Body of pancreas (tissue), 4 donors: ENCODE data around the gene NECTIN1. TPM values are rescaled to one million over a fixed set of nuclear protein-coding genes. Genes with fewer than 3 reads are reported as not detected.

Source experiments
- ATAC-seq: fragments of 150-250 bp; one replicate; pipeline ENCODE4 v1.9.1; 2016
- DNase-seq, 4 donors: peaks; one replicate each; pipeline ENCODE4 v3.0.0-alpha.2; 2019
- H3K27ac ChIP-seq, 4 donors: fragments of 200-600 bp; sonication (generic); 1 replicate in 3 of 4; 2 replicates in 1 of 4; pipeline versions ENCODE4 v1.5.1 to v1.6.1; 2016 to 2019; ENCODE audit warnings: mild to moderate bottlenecking in 1 of 4, mixed read lengths in 1 of 4, moderate library complexity in 1 of 4
- H3K27me3 ChIP-seq, 2 donors: fragments of 200-600 bp; sonication (generic); one replicate each; pipeline ENCODE4 v1.6.0; 2016; ENCODE audit warnings: mild to moderate bottlenecking in 1 of 2
- H3K36me3 ChIP-seq, 2 donors: fragments of 200-600 bp; sonication (generic); replicated peaks in 1 of 2; 2 replicates each; pipeline ENCODE4 v1.5.1; 2016; ENCODE audit warnings: low read depth in 2 of 2; ENCODE audit not compliant: insufficient read depth in 1 of 2
- H3K4me1 ChIP-seq: fragments of 200-600 bp; sonication (generic); one replicate; pipeline ENCODE4 v1.6.0; 2016
- H3K4me3 ChIP-seq, 2 donors: fragments of 200-600 bp; sonication (generic); 1 replicate in 1 of 2; 2 replicates in 1 of 2; pipeline ENCODE4 v1.5.1; 2016 to 2019
- H3K9me3 ChIP-seq, 3 donors: fragments of 200-600 bp; sonication (generic); 1 replicate in 2 of 3; 2 replicates in 1 of 3; pipeline ENCODE4 v1.5.1; 2016
- POLR2A ChIP-seq, 3 donors: fragments of 450-650 bp; IDR thresholded peaks; one replicate each; pipeline ENCODE4 v1.6.1; 2016; ENCODE audit warnings: antibody characterized with exemption in 3 of 3, mild to moderate bottlenecking in 2 of 3
- WGBS, 2 donors: methylation state at CpG; one replicate each; pipeline ENCODE4 v1.1.5; 2017; 5-methylcytosine and 5-hydroxymethylcytosine counted together
- intact Hi-C: fragments of 100-400 bp; cut with DNase I; formaldehyde crosslinking; loops from one replicate; pipeline ENCODE4 v1.15.1; 2023
- total RNA-seq, 2 donors: library from RNA; depleted of rRNA; stranded (reverse); fragments of >200 nt; gene quantifications; one replicate each; pipeline ENCODE4 v1.1.0, GENCODE V29; 2016
- TF ChIP-seq, protein P1 (sequence below), 7 experiments: fragments of 450-650 bp in 4 of 7; fragments of 200-600 bp in 3 of 7; sonication (generic) in 3 of 7; IDR thresholded peaks; one replicate each; pipeline ENCODE4 v1.5.1; 2016 to 2019; ENCODE audit warnings: antibody characterized with exemption in 7 of 7

NECTIN1 gene
- total RNA-seq, 2 donors from 2014 or later: 7.3 to 31.6 TPM

DNA sequence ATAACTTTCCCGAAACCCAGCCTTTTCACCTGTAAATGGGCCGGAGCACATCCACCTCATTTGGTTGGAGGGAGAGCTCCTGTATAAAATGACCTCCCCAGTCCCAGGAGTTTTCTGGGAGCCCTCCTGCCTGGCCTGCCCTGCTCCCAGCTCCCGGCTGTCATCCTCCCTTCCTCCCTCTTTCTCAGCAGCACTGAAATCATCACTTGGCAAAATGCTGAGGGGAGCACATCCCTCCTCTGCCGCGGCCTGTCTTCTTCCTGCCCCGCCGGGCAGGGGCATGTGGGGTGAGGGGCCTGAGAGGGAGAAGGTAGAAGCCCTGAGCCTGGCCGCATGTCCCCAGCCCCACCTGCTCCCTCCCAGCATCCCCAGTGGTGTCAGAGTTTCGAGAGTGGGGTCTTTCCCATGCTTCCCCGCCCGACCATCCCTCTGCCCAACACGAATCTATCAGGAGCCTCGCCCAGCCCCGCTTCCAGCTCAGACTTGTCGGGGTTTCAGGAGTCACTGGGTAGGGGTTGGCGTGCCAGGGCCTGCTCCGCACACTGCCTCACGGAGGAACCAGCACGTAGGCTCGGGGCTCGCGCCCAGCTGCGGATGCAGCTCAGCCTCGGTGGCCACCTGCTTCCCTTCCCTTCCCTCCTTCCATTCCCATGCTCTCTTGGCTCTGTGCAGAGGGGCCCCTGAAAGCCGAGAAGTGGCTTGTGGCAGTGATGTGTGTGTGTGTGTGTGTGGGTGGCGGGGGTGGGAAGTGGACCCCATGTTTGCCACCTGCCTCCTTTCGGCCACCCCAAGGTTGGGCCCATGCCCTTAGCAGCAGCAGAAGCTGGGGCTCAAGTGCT, 37.1 kb downstream of the NECTIN1 start:
- H3K27ac ChIP-seq: no peak overlapping the region

DNA sequence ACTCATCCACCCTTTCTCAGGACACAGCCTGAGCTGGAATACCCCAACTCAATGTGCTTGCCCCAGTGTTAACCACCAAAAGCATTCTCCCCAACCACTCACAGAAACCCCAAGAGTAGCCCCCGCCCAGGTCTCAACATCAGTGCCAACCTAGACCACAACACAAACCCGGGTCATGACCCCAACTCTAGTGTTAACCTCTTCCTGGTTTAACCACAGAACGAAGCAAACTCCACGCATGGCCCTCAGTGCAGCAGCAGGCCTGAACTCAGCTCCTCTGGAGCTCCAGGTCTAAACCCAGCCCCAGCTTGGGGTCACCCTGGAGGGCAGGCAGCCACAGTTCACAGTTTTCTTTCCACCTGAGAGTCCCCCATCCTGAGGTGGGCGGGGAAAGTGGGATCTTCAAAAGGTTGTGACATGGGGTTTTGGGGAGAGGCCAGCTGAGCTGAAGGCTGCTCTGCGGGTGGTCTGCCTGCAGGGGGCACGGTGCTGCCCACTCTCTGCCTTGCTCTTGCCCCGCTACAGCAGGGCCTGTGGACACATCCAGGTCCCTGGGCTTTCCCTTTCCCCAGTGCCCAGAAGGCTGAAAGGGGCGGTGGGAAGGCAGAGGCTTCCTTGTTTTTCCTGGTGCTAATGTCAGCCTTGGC, 37.9 kb downstream of the NECTIN1 start:
- DNase-seq: no peak
- intact Hi-C loops: no loop called here
- no peak for ATAC-seq
- TF ChIP-seq POLR2A (IDR thresholded peaks at IDR 0.05): no peak
- TF ChIP-seq, protein P1, sequence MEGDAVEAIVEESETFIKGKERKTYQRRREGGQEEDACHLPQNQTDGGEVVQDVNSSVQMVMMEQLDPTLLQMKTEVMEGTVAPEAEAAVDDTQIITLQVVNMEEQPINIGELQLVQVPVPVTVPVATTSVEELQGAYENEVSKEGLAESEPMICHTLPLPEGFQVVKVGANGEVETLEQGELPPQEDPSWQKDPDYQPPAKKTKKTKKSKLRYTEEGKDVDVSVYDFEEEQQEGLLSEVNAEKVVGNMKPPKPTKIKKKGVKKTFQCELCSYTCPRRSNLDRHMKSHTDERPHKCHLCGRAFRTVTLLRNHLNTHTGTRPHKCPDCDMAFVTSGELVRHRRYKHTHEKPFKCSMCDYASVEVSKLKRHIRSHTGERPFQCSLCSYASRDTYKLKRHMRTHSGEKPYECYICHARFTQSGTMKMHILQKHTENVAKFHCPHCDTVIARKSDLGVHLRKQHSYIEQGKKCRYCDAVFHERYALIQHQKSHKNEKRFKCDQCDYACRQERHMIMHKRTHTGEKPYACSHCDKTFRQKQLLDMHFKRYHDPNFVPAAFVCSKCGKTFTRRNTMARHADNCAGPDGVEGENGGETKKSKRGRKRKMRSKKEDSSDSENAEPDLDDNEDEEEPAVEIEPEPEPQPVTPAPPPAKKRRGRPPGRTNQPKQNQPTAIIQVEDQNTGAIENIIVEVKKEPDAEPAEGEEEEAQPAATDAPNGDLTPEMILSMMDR (IDR thresholded peaks at IDR 0.05): no peak
- no peaks in the 10 kb centered on the region for H3K27me3 ChIP-seq
- H3K9me3 ChIP-seq: no peaks in the 10 kb centered on the region
- peaks cover 23% of the 10 kb centered on the region for H3K4me1 ChIP-seq
- H3K36me3 ChIP-seq: no peaks in the 10 kb centered on the region
- WGBS, 2 donors: 73 to 81% methylated on average over 5 to 9 of the region's 9 CpGs
- no peak overlapping the region for H3K27ac ChIP-seq
- H3K4me3 ChIP-seq: no peak overlapping the region

More for the DNA sequence above, 37.1 kb downstream of the NECTIN1 start:
- WGBS, 2 donors: 81 to 86% methylated on average over 22 to 26 of the region's 27 CpGs
- Histone ChIP-seq H3K4me3 (no peak overlapping the region), H3K4me1 (peaks cover 23% of the 10 kb centered on the region), H3K27me3 (no peaks in the 10 kb centered on the region), H3K36me3 (no peaks in the 10 kb centered on the region), H3K9me3 (no peaks in the 10 kb centered on the region)
- intact Hi-C loops: no loop called here
- TF ChIP-seq, protein P1 (IDR thresholded peaks at IDR 0.05): no peak
- no peak for TF ChIP-seq POLR2A (IDR thresholded peaks at IDR 0.05)
- no peak for DNase-seq
- no peak for ATAC-seq

DNA sequence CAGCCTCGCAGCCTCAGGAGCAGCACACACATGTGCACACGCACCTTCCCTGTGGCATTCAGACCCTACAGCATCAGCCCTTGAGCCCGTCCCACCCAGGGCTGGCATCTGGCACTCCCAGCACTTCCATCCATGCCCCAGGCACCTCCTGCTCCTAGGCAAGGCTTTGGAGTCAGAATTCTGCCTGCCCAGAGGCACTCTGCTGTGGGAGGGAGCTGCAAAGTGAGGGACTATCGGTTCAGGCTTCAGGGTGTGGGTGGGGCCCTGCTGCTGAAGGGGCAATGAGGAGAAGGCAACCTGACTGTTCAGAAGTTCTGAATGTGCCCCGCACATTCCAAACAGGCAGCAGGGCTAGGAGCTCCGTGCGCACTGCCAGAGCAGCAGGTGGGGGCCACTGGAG, 39.7 kb downstream of the NECTIN1 start:
- no peaks in the 10 kb centered on the region for H3K27me3 ChIP-seq
- WGBS, 2 donors: 83 to 90% methylated on average over 7 of the region's 7 CpGs
- TF ChIP-seq POLR2A (IDR thresholded peaks at IDR 0.05): no peak
- TF ChIP-seq, protein P1 (IDR thresholded peaks at IDR 0.05): no peak
- H3K4me1 ChIP-seq: peaks cover 24% of the 10 kb centered on the region
- intact Hi-C loops: no loop called here
- no peak overlapping the region for H3K4me3 ChIP-seq
- no peaks in the 10 kb centered on the region for H3K36me3 ChIP-seq
- ATAC-seq (no peak), DNase-seq (no peak)
- no peaks in the 10 kb centered on the region for H3K9me3 ChIP-seq
- H3K27ac ChIP-seq: no peak overlapping the region

DNA sequence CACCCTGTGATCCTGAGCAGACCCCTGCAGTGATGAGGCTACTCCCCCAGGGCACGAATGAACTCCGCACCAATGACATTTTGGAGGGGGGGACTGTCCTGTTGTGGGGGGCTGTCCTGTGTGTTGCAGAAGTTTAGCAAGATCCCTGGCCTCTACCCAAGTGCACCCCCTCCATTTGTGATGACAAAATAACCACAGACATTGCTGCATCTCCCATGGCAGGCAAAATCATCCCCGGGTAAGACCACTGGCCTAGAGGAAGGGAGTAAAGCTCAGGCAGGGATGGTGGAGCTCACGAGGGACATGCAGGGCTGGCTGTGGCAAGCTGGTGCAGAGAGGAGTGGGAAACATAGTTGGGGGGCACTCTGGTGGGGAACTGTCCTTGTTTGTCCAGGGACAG, 40.6 kb downstream of the NECTIN1 start:
- WGBS, 2 donors: 74 to 86% methylated on average over 4 of the region's 4 CpGs
- Histone ChIP-seq H3K4me3 (no peak overlapping the region), H3K27ac (no peak overlapping the region), H3K27me3 (no peaks in the 10 kb centered on the region), H3K36me3 (no peaks in the 10 kb centered on the region), H3K9me3 (no peaks in the 10 kb centered on the region), H3K4me1 (peaks cover 18% of the 10 kb centered on the region)
- ATAC-seq (no peak), DNase-seq (no peak)
- TF ChIP-seq, protein P1 (IDR thresholded peaks at IDR 0.05): no peak
- no peak for TF ChIP-seq POLR2A (IDR thresholded peaks at IDR 0.05)
- intact Hi-C loops: no loop called here
